ENCODE data around the gene PEPD.

The PEPD gene

GRCh38 chr19:33546656-33547055, 25.1 kb upstream of the PEPD start:
- DNase-seq (ENCODE audit: low read depth in 2 of 2): no peak

GRCh38 chr19:33545217-33545981, 23.8 kb upstream of the PEPD start:
- no peak for DNase-seq (ENCODE audit: low read depth in 2 of 2)

- no peak for DNase-seq (ENCODE audit: low read depth in 2 of 2)
These were observed 13.6 kb upstream of the PEPD start for GRCh38 chr19:33535226-33535625.

- no peak for DNase-seq (ENCODE audit: low read depth in 2 of 2)
These were observed 11.4 kb upstream of the PEPD start for GRCh38 chr19:33532859-33533460.

GRCh38 chr19:33530842-33531241, 9.3 kb upstream of the PEPD start:
- DNase-seq (ENCODE audit: low read depth in 2 of 2): no peak

- DNase-seq (ENCODE audit: low read depth in 2 of 2): no peak
These were observed 8.7 kb upstream of the PEPD start for GRCh38 chr19:33530296-33530695.

GRCh38 chr19:33529094-33529676, 7.6 kb upstream of the PEPD start:
- DNase-seq (ENCODE audit: low read depth in 2 of 2): no peak

GRCh38 chr19:33528404-33528803, 6.8 kb upstream of the PEPD start:
- DNase-seq (ENCODE audit: low read depth in 2 of 2): no peak

GRCh38 chr19:33527125-33527524, 5.5 kb upstream of the PEPD start:
- DNase-seq (ENCODE audit: low read depth in 2 of 2): no peak

- DNase-seq (ENCODE audit: low read depth in 2 of 2): no peak
These were observed 2.6 kb upstream of the PEPD start for GRCh38 chr19:33524024-33524664.

GRCh38 chr19:33523167-33523566, 1.6 kb upstream of the PEPD start:
- DNase-seq (ENCODE audit: low read depth in 2 of 2): no peak

GRCh38 chr19:33522371-33522662, 726 bp upstream of the PEPD start:
- no peak for DNase-seq (ENCODE audit: low read depth in 2 of 2)

- DNase-seq (ENCODE audit: low read depth in 2 of 2): no peak
These were observed 629 bp downstream of the PEPD start for GRCh38 chr19:33520844-33521479.

- no peak for DNase-seq (ENCODE audit: low read depth in 2 of 2)
These were observed 1.4 kb downstream of the PEPD start for GRCh38 chr19:33520048-33520643.

- DNase-seq (ENCODE audit: low read depth in 2 of 2): no peak
These were observed 2.2 kb downstream of the PEPD start for GRCh38 chr19:33519416-33519815.

- no peak for DNase-seq (ENCODE audit: low read depth in 2 of 2)
These were observed 3.0 kb downstream of the PEPD start for GRCh38 chr19:33518541-33518940.

- DNase-seq (ENCODE audit: low read depth in 2 of 2): no peak
These were observed 3.7 kb downstream of the PEPD start for GRCh38 chr19:33517922-33518321.

GRCh38 chr19:33515921-33516320, 5.7 kb downstream of the PEPD start:
- DNase-seq (ENCODE audit: low read depth in 2 of 2): no peak

- no peak for DNase-seq (ENCODE audit: low read depth in 2 of 2)
These were observed 6.6 kb downstream of the PEPD start for GRCh38 chr19:33514885-33515551.

GRCh38 chr19:33513424-33513823, 8.2 kb downstream of the PEPD start:
- no peak for DNase-seq (ENCODE audit: low read depth in 2 of 2)

GRCh38 chr19:33512580-33513137, 8.9 kb downstream of the PEPD start:
- DNase-seq (ENCODE audit: low read depth in 2 of 2): no peak
